PC-9 (cell line): ENCODE results near the gene TRABD2A.

ENCODE experiments used
- CTCF ChIP-seq: fragments of 200-600 bp; sonication (generic); conservative IDR thresholded peaks from 2 replicates; pipeline ENCODE4 v1.6.1; 2017; ENCODE audit warnings: mixed run types, antibody characterized with exemption, mild to moderate bottlenecking, moderate library complexity
- EZH2 ChIP-seq: fragments of 200-600 bp; sonication (generic); IDR thresholded peaks from 2 replicates; pipeline ENCODE4 v1.8.0; 2017; ENCODE audit warnings: antibody characterized with exemption, low read depth

GRCh38 chr2:84894131-84894586 is 13.3 kb upstream of the TRABD2A start:
- TF ChIP-seq CTCF (no peak), EZH2 (no peak)
